GM23248 (cell line): ENCODE results near the gene CACFD1. TPM values are rescaled to one million over a fixed set of nuclear protein-coding genes. Genes with fewer than 3 reads are reported as not detected.

ENCODE experiments used
- DNase-seq: peaks from one replicate; pipeline ENCODE4 v3.0.0-alpha.2; 2015
- H2AFZ ChIP-seq: fragments of 200-600 bp; sonication (generic); 2 replicates; pipeline ENCODE4 v1.6.1; 2016; ENCODE audit warnings: antibody characterized with exemption
- H3F3A ChIP-seq: fragments of 200-600 bp; sonication (generic); 2 replicates; pipeline ENCODE4 v1.6.1; 2016; ENCODE audit warnings: mild to moderate bottlenecking, antibody characterized with exemption, mixed run types; ENCODE audit not compliant: insufficient read depth
- H3K27ac ChIP-seq: fragments of 200-600 bp; sonication (generic); 2 replicates; pipeline ENCODE4 v1.5.1; 2016; ENCODE audit warnings: mild to moderate bottlenecking
- H3K27me3 ChIP-seq: fragments of 200-600 bp; sonication (generic); replicated peaks from 2 replicates; pipeline ENCODE4 v1.6.1; 2016; ENCODE audit warnings: mild to moderate bottlenecking; ENCODE audit not compliant: insufficient read depth
- H3K36me3 ChIP-seq: fragments of 200-600 bp; sonication (generic); 2 replicates; pipeline ENCODE4 v1.6.1; 2016; ENCODE audit warnings: low read depth, mild to moderate bottlenecking
- H3K4me1 ChIP-seq: fragments of 200-600 bp; sonication (generic); 2 replicates; pipeline ENCODE4 v1.6.1; 2016; ENCODE audit warnings: mild to moderate bottlenecking; ENCODE audit not compliant: insufficient read depth
- H3K4me2 ChIP-seq: fragments of 200-600 bp; sonication (generic); one replicate; pipeline ENCODE4 v1.6.1; 2016; ENCODE audit warnings: mild to moderate bottlenecking; ENCODE audit not compliant: unreplicated experiment
- H3K4me3 ChIP-seq: fragments of 200-600 bp; sonication (generic); 2 replicates; pipeline ENCODE4 v1.5.1; 2016; ENCODE audit warnings: mild to moderate bottlenecking
- H3K79me2 ChIP-seq: fragments of 200-600 bp; sonication (generic); 2 replicates; pipeline ENCODE4 v1.6.1; 2016; ENCODE audit warnings: mild to moderate bottlenecking; ENCODE audit not compliant: insufficient read depth
- H3K9ac ChIP-seq: fragments of 200-600 bp; sonication (generic); 2 replicates; pipeline ENCODE4 v1.6.1; 2016; ENCODE audit warnings: mild to moderate bottlenecking
- H3K9me2 ChIP-seq: fragments of 200-600 bp; sonication (generic); 2 replicates; pipeline ENCODE4 v1.6.1; 2016; ENCODE audit warnings: mixed run types, mild to moderate bottlenecking, moderate library complexity; ENCODE audit not compliant: insufficient read depth
- H3K9me3 ChIP-seq: fragments of 200-600 bp; sonication (generic); one replicate; pipeline ENCODE4 v1.6.1; 2017; ENCODE audit warnings: low read depth
- H4K20me1 ChIP-seq: fragments of 200-600 bp; sonication (generic); 2 replicates; pipeline ENCODE4 v1.6.0; 2016; ENCODE audit not compliant: insufficient read depth
- EZH2 ChIP-seq: fragments of 200-600 bp; sonication (generic); IDR thresholded peaks from 2 replicates; pipeline ENCODE4 v1.6.1; 2018; ENCODE audit warnings: antibody characterized with exemption, mild to moderate bottlenecking; ENCODE audit not compliant: insufficient read depth, poor library complexity, severe bottlenecking
- EZH2phosphoT487 ChIP-seq: fragments of 200-600 bp; sonication (generic); IDR thresholded peaks from 2 replicates; pipeline ENCODE4 v1.6.1; 2018; ENCODE audit warnings: antibody characterized with exemption, moderate library complexity, mild to moderate bottlenecking, low read depth; ENCODE audit not compliant: insufficient read depth
- WGBS, 2 experiments: methylation state at CpG; one replicate each; pipeline ENCODE4 v1.1.6; 2015 to 2017; ENCODE audit warnings: low lambda C conversion rate in 2 of 2, low coverage in 1 of 2; ENCODE audit errors: missing lambda C conversion rate in 2 of 2; 5-methylcytosine and 5-hydroxymethylcytosine counted together
- in situ Hi-C: fragments of 300-500 bp; cut with MboI; formaldehyde crosslinking; loops from 2 replicates; pipeline ENCODE4 v1.15.0; 2020
- polyA plus RNA-seq: library from polyadenylated mRNA; unstranded; fragments of >200 nt; fragmentation: Nextera tagmentation; extraction: Ambion mirVana; gene quantifications from 2 replicates; pipeline ENCODE4 v1.2.1, GENCODE V29; 2016
- total RNA-seq: library from RNA; depleted of rRNA; stranded (reverse); fragments of >200 nt; shearing (Covaris generic); gene quantifications from 2 replicates; pipeline ENCODE4 v1.2.3, GENCODE V29; 2014

Gene CACFD1
- total and polyA plus RNA-seq, 2 experiments from 2014 or later: 4.7 to 7.0 TPM

DNA sequence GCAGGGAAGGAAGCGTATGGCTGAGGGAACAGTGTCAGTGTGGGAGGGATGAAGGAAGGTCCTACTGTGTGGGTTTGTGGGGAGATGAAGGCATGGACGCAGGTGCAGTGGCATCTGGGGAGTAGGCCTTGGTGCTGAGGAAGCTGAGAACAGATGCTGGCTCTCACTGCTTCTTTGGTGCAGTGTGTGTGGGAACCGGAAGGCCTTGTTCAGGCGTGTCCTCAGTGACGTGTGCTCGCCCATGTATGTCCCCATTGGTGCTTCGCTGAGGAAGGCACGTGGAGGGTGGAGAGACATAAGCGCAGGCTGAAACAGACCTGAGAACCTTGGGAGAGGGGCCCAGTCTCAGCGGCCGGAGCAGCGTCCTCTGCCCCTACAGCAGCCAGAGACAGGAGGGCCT, 18.9 kb upstream of the CACFD1 start:
- 81 to 85% methylated on average over 9 to 12 of the region's 12 CpGs for WGBS, 2 experiments

GRCh38 chr9:133441571-133441970, 18.2 kb upstream of the CACFD1 start:
- no peak overlapping the region for H3K9ac ChIP-seq
- no peak overlapping the region for H3K4me3 ChIP-seq
- no peak for TF ChIP-seq EZH2phosphoT487
- no peak for TF ChIP-seq EZH2
- no peaks in the 10 kb centered on the region for H3K9me3 ChIP-seq
- H4K20me1 ChIP-seq: no peaks in the 10 kb centered on the region
- no peaks in the 10 kb centered on the region for H3F3A ChIP-seq
- H3K4me2 ChIP-seq: no peak overlapping the region
- no peak overlapping the region for H3K27ac ChIP-seq
- no peaks in the 10 kb centered on the region for H3K4me1 ChIP-seq
- H3K36me3 ChIP-seq: no peaks in the 10 kb centered on the region
- DNase-seq: no peak
- no peaks in the 10 kb centered on the region for H3K9me2 ChIP-seq
- no peak overlapping the region for H2AFZ ChIP-seq
- H3K79me2 ChIP-seq: no peaks in the 10 kb centered on the region
- H3K27me3 ChIP-seq: no peaks in the 10 kb centered on the region
- in situ Hi-C loops: no loop called here
- WGBS, 2 experiments: 59 to 69% methylated on average over 5 of the region's 5 CpGs

More for the DNA sequence above, 18.9 kb upstream of the CACFD1 start:
- Histone ChIP-seq H3K4me3 (no peak overlapping the region), H3K27ac (no peak overlapping the region), H3K9ac (no peak overlapping the region), H3K9me3 (no peaks in the 10 kb centered on the region), H3K36me3 (no peaks in the 10 kb centered on the region), H3K9me2 (no peaks in the 10 kb centered on the region), H2AFZ (no peak overlapping the region), H3F3A (no peaks in the 10 kb centered on the region), H3K4me1 (no peaks in the 10 kb centered on the region), H3K27me3 (no peaks in the 10 kb centered on the region), H3K4me2 (no peak overlapping the region), H3K79me2 (no peaks in the 10 kb centered on the region), H4K20me1 (no peaks in the 10 kb centered on the region)
- in situ Hi-C loops: no loop called here
- no peak for TF ChIP-seq EZH2
- TF ChIP-seq EZH2phosphoT487: no peak
- DNase-seq: no peak

- no peaks in the 10 kb centered on the region for H3K9me3 ChIP-seq
- no peak overlapping the region for H3K9ac ChIP-seq
- H3K4me1 ChIP-seq: no peaks in the 10 kb centered on the region
- H3K4me2 ChIP-seq: no peak overlapping the region
- no peak overlapping the region for H2AFZ ChIP-seq
- DNase-seq: no peak
- no peaks in the 10 kb centered on the region for H3K9me2 ChIP-seq
- no peaks in the 10 kb centered on the region for H3F3A ChIP-seq
- 92% methylated on average over 12 to 15 of the region's 15 CpGs for WGBS, 2 experiments
- TF ChIP-seq EZH2 (no peak), EZH2phosphoT487 (no peak)
- no peaks in the 10 kb centered on the region for H4K20me1 ChIP-seq
- H3K27ac ChIP-seq: no peak overlapping the region
- no peaks in the 10 kb centered on the region for H3K79me2 ChIP-seq
- no peaks in the 10 kb centered on the region for H3K36me3 ChIP-seq
- in situ Hi-C loops: no loop called here
- H3K4me3 ChIP-seq: no peak overlapping the region
- H3K27me3 ChIP-seq: no peaks in the 10 kb centered on the region
Observed at GRCh38 chr9:133443248-133443647, 16.5 kb upstream of the CACFD1 start.

- TF ChIP-seq EZH2 (no peak), EZH2phosphoT487 (no peak)
- H4K20me1 ChIP-seq: no peaks in the 10 kb centered on the region
- peak; percentile 38 for DNase-seq
Observed at GRCh38 chr9:133443982-133444381, 15.8 kb upstream of the CACFD1 start.

More at GRCh38 chr9:133443982-133444381, 15.8 kb upstream of the CACFD1 start:
- H2AFZ ChIP-seq: no peak overlapping the region
- H3F3A ChIP-seq: no peaks in the 10 kb centered on the region
- H3K9me3 ChIP-seq: no peaks in the 10 kb centered on the region
- H3K79me2 ChIP-seq: no peaks in the 10 kb centered on the region
- no peak overlapping the region for H3K4me3 ChIP-seq
- WGBS, 2 experiments: 66 to 71% methylated on average over 8 of the region's 8 CpGs
- H3K4me2 ChIP-seq: no peak overlapping the region
- H3K27me3 ChIP-seq: no peaks in the 10 kb centered on the region
- H3K27ac ChIP-seq: no peak overlapping the region
- H3K9me2 ChIP-seq: no peaks in the 10 kb centered on the region
- H3K9ac ChIP-seq: no peak overlapping the region
- H3K4me1 ChIP-seq: no peaks in the 10 kb centered on the region
- in situ Hi-C loops: no loop called here
- H3K36me3 ChIP-seq: no peaks in the 10 kb centered on the region
